GM18907 (cell line): ENCODE results near the gene FRMD4B.
"Not testable (repeated sequence)": the region's sequence is repeated elsewhere in the genome, so short reads cannot be mapped to it uniquely, and the experiment has no call there.

Experiments
- ATAC-seq: cut with Tn5 transposase; IDR thresholded peaks from one replicate; pipeline ENCODE4 v1.9.1; 2021; ENCODE audit warnings: mild to moderate bottlenecking, moderate library complexity; ENCODE audit not compliant: unreplicated experiment

FRMD4B gene

DNA sequence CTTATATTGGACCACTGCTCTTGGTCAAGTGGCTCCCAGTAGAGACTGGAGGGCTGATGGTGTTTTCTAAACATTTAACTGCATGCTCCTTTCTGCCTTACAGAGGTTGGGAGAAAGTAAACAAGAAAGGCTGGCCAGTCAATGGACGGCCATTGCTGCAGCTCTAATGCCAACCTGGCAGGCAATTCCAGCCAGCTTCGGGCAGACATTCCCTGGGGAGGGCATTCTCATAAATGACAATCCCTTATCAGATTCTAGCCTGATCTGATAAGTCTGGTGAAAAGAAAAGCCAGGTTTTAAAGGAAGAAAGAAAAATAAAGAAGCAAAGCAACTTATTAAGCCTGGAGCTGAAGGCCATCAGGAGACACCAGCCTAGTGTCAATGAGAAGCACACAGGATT is 60.7 kb downstream of the FRMD4B start:
- no peak for ATAC-seq

- ATAC-seq, result peak; percentile 63
Measured at GRCh38 chr3:69324362-69325025, 61.4 kb downstream of the FRMD4B start.

- no peak for ATAC-seq
Measured at GRCh38 chr3:69323941-69324340, 61.9 kb downstream of the FRMD4B start.

DNA sequence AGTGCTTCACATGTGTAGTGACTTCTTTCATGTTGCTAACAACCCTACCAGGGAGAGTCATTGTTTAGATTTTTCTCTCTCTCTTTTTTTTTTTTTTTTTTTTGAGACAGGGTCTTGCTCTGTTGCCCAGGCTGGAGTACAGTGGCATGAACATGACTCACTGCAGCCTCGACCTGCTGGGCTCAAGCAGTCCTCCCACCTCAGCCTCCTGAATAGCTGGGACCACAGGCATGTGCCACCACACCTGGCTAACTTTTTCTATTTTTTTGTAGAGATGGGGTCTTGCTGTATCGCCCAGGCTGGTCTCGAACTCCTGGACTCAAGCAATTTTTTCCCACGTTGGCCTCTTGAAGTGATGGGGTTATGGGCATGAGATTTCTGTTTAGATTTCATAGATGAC is 63.4 kb downstream of the FRMD4B start:
- ATAC-seq, result not testable (repeated sequence)

- ATAC-seq, result no peak
Measured at GRCh38 chr3:69322158-69322509, 63.8 kb downstream of the FRMD4B start.

DNA sequence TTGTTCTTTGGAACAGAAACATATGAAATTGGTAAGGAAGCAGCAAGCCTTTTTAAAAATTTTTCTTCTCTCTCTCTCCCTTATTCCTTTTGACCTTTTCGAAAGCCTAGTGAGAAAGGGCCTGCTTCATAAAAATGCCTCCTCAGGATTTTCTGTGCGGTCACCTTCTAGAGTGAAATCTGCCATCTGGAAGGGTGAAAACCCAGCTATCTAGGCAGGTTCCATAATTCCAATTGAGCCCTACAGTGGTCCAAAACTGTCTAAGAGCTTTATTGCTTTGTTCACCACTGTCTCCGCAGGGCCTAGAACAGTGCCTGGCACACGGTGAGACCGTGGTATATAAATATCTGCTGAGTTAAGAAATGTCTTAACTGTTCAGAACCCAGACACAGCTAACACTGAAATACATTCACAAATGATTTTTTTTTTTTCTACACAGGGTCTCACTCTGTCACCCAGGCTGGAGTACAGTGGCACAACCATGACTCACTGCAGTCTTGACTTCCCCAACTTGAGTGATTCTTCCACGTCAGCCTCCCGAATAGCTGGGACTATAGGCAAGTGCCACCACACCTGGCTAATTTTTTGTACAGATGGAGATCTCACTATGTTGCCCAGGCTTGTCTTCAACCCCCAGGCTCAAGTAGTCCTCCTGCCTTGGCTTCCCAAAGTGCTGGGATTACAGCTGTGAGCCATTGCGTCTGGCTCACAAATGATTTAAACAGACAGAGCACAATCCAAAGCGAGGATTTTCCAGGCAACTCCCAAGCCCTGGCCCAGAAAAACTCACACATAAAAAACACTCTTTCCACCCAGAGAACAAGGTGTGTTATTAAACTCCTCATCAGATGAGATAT is 64.4 kb downstream of the FRMD4B start:
- no peak for ATAC-seq

- peak; percentile 66 for ATAC-seq
Measured at GRCh38 chr3:69320871-69321271, 65.0 kb downstream of the FRMD4B start.

- ATAC-seq, result no peak
Measured at GRCh38 chr3:69319652-69320051, 66.2 kb downstream of the FRMD4B start.

- ATAC-seq, result no peak
Measured at GRCh38 chr3:69318410-69318809, 67.5 kb downstream of the FRMD4B start.

GRCh38 chr3:69313251-69313650 is 72.6 kb downstream of the FRMD4B start:
- no peak for ATAC-seq

DNA sequence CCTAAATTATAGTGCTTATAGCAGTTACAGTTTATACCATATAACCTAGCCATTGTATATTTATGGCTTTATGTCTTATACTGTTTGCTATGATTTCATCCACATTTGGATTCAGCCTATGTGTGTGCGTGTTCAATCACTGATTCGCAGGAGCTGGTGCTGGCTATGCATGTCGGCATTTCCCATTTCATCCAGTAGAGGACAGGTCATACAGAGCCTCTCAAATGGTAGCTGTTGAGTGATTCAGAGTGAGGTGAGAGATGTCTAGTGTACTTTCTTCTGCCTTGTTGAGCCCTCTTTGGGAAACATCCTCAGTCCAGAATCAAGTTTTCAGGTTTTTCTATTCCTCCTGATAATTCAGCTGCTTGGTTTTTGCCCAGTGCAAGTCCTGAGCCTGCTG is 76.1 kb downstream of the FRMD4B start:
- ATAC-seq, result no peak

GRCh38 chr3:69306239-69307185 is 79.4 kb downstream of the FRMD4B start:
- ATAC-seq, result peak; percentile 96

DNA sequence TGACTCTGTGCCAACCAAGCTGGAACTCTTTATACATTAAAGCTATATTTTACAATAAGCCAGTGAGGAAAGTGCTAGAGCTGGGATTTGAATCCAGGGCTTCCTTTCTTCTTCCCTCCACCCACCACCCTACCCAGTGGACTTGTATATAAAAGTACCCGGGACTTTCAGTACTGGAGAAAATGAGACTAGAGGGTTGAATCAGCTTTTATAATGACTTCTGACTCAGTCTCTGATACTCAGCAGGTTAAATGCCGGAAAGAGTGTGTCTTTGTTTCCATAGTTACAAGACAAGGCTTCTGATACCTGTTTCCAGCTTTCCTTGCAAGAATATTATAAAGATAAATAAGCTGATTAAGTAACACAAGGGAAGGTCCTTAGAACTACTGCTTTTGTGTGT is 80.9 kb downstream of the FRMD4B start:
- ATAC-seq, result no peak

DNA sequence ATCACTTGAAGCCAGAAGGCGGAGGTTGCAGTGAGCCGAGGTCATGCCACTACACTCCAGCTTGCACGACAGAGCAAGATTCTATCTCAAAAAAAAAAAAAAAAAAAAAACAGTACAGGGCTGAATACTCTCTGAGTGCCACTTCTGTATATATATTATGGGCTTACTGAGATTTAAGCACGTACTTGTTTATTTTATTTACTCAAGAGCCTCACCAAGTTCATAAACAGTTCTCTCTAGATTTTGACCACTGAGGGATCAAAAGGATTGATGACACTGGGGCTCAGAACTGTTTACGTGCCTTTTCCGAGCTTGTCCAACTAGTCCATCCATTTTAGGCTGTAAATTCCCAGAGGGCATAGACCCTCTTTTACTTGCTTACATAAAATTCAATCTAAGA is 81.5 kb downstream of the FRMD4B start:
- no peak for ATAC-seq

DNA sequence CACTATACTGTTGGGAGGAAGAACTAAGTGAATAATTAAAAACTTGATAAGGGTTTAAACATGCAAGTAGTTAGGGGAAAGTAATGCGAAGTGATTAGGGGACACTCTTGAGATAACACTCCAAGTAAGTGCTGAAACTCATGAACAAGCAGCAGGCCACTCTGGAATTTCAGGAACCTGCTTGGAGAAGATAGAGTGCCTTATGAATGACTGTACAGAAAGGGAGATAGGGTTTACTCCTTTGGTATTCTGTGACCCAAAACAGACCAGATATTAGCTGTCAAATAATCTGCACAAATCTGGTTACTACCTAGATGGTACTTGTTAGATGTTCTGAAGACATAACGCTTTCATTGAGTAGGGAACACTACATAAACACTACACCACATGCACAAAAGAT is 85.6 kb downstream of the FRMD4B start:
- no peak for ATAC-seq

- ATAC-seq, result no peak
Measured at GRCh38 chr3:69299344-69299743, 86.5 kb downstream of the FRMD4B start.

DNA sequence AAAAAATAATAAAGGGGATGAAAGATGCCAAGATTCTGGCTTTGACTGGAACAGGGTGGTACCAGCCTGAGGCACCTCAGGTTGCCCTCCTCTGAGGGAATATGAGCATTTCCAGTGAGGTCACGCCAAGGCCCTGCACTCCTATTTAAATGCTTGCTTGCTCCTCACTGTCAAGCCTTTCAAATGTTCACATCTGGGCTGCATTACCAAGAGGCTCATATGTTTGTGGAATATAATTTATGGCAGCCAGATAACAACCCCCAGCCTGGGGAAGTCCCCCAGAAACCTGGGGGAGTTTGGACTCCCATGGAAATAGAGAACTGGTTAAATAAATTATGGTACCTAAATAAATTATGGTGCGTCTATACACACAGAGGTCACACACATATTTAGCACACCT is 88.4 kb downstream of the FRMD4B start:
- ATAC-seq, result no peak

- no peak for ATAC-seq
Measured at GRCh38 chr3:69296995-69297394, 88.9 kb downstream of the FRMD4B start.

- ATAC-seq, result no peak
Measured at GRCh38 chr3:69294014-69294766, 91.7 kb downstream of the FRMD4B start.

GRCh38 chr3:69292959-69293574 is 92.8 kb downstream of the FRMD4B start:
- ATAC-seq, result no peak
